Activated naive CD4-positive, alpha-beta T cell treated with anti-CD3 and anti-CD28 coated beads, Interleukin-2, amount 10 ng/mL, durations not matched to agents 7 days and 5 days (primary cell): ENCODE data around the gene CLTRN.

Source experiments
- CTCF ChIA-PET: fragments of 350-600 bp; sonication (Branson Sonifier 250); formaldehyde crosslinking; loops from one replicate; lab custom pipeline; 2021; ENCODE audit warnings: antibody characterized with exemption; lab: Charles Lee
- DNase-seq: peaks from one replicate; pipeline ENCODE4 v3.0.0-alpha.2; 2020
- H3K27ac Mint-ChIP-seq: one replicate; pipeline ENCODE4 v1.8.0; 2021; ENCODE audit warnings: mild to moderate bottlenecking, moderate library complexity, mixed read lengths
- H3K27me3 Mint-ChIP-seq: one replicate; pipeline ENCODE4 v1.8.0; 2021; ENCODE audit warnings: mild to moderate bottlenecking, mixed read lengths
- H3K36me3 Mint-ChIP-seq: one replicate; pipeline ENCODE4 v1.8.0; 2021; ENCODE audit warnings: mixed read lengths
- H3K4me1 Mint-ChIP-seq: one replicate; pipeline ENCODE4 v1.8.0; 2021; ENCODE audit warnings: mixed read lengths
- H3K4me3 Mint-ChIP-seq: one replicate; pipeline ENCODE4 v1.8.0; 2021; ENCODE audit warnings: mild to moderate bottlenecking, moderate library complexity, mixed read lengths
- H3K9me3 Mint-ChIP-seq: one replicate; pipeline ENCODE4 v1.8.0; 2021; ENCODE audit warnings: mixed read lengths

Gene CLTRN

DNA sequence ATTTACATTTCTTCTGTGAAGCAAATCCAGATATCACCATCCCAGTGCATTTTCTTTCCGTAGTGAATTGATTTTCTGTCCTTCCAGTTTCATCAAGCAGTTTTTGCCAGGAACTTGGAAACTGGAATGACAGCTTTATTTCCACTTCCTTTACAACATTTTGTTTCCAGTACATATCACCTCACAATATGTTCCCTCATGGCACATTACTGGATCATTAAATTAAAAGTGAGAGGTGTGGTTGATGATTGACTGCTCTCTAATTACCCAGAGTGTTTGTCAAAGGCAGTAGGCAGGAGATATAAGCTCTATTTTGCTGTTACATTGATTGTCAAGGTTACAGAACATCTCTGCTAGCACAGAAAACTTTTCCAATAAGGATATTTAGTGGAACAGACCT is 41.6 kb downstream of the CLTRN start:
- Mint-ChIP-seq H3K9me3 (peaks cover 2% of the 10 kb centered on the region), H3K27me3 (peaks cover 1% of the 10 kb centered on the region), H3K36me3 (no peaks in the 10 kb centered on the region)

DNA sequence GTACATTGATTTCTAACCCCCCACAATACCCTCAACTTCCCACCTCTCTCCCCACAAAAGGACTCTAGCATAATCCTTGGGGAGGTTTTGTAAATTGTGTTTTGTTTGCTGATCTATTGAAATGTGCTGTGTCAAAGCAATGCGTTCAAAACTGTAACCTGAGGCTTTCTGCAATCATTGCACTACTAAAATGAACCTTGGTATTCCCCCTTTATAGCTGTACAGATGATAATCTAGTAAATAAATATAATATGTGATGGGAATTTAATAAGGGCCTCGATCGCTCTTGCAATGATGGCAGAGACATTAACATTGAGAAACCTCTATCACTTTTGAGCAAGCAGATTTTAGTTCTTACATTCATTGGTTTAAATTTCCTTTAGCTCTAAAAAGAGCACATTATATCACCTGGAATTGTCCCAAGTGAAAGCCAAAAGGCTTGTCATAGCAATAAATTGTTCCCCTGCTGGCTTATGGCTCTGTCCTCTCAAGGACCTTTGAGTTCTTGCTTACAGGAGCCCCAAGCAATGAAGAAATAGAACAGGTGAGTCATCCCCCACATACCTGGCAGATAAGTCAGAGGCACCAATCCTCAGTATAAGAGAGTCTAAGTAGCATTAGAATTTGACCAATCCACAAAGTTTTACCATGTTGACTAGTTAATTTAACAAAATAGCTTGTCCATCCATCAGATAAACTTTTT is 45.4 kb downstream of the CLTRN start:
- no peaks in the 10 kb centered on the region for H3K9me3 Mint-ChIP-seq
- H3K27ac Mint-ChIP-seq = no peak overlapping the region
- H3K4me3 Mint-ChIP-seq = no peak overlapping the region
- DNase-seq = no peak
- CTCF ChIA-PET = no interaction called here
- H3K27me3 Mint-ChIP-seq = peaks cover 3% of the 10 kb centered on the region
- no peaks in the 10 kb centered on the region for H3K36me3 Mint-ChIP-seq
- H3K4me1 Mint-ChIP-seq = no peaks in the 10 kb centered on the region

More for the DNA sequence above, 41.6 kb downstream of the CLTRN start:
- Mint-ChIP-seq H3K27ac (no peak overlapping the region), H3K4me3 (no peak overlapping the region), H3K4me1 (no peaks in the 10 kb centered on the region)
- DNase-seq = no peak
- CTCF ChIA-PET = no interaction called here

DNA sequence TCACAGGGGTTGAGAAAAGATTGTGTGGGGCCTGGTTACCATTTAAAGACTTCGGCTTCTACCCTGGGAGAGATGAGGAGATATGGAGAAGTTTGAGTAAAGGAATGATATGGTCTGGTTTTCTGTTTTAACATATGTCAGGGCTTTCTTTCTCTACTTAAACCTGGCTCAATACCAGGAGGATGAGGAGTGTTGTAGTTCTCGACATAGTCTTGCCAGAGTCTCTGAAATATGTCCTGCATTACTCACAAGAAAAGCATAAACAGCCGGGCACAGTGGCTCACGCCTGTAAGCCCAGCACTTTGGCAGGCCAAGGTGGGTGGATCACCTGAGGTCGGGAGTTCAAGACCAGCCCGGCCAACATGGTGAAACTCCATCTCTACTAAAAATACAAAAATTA is 47.5 kb downstream of the CLTRN start:
- DNase-seq = no peak
- Mint-ChIP-seq H3K36me3 (no peaks in the 10 kb centered on the region), H3K4me3 (no peak overlapping the region), H3K9me3 (no peaks in the 10 kb centered on the region), H3K27me3 (peaks cover 3% of the 10 kb centered on the region), H3K4me1 (no peaks in the 10 kb centered on the region), H3K27ac (no peak overlapping the region)
- CTCF ChIA-PET = no interaction called here

DNA sequence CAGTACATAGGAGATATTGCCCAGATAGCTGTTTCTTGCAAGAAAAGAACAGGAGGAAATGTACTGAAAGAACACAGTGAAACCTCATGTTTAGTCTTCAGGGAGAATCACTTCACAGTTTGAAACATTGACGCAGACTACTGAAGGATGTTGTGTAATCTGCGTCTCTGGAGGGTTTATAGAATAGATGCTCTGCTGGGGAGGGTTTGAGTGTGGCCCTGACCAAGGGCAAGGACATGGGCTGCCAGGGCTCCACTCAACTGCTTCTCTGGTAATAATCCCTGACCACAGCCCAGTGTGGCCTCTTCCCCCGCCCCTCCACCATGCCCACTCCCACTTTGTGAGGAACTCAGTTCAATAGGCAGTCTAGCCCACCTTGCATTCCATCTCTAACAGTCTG is 48.1 kb downstream of the CLTRN start:
- Mint-ChIP-seq H3K36me3 (no peaks in the 10 kb centered on the region), H3K27ac (no peak overlapping the region), H3K4me3 (no peak overlapping the region), H3K27me3 (peaks cover 3% of the 10 kb centered on the region), H3K4me1 (no peaks in the 10 kb centered on the region), H3K9me3 (no peaks in the 10 kb centered on the region)
- DNase-seq = no peak
- CTCF ChIA-PET = no interaction called here

DNA sequence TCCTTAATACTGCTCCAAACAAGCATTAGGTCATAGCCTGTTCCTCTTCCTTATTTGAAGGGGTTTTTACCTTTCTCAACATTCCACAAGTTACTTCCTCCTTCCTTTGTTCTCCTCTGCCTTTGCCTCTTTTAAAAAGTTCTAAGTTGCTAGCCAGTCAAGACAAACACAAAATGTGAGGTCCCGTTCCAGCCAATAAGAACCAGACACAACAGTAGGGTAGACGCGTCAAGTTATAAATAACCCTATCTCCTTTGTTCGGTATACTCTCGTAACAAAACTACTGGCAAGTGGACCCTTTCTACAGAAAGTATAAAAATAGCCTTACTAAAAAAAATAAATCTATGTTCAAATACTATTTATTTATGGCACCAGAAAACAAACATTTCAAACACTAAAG is 57.5 kb downstream of the CLTRN start:
- Mint-ChIP-seq H3K27ac (no peak overlapping the region), H3K9me3 (no peaks in the 10 kb centered on the region), H3K4me3 (no peak overlapping the region), H3K27me3 (peaks cover 4% of the 10 kb centered on the region), H3K36me3 (no peaks in the 10 kb centered on the region), H3K4me1 (no peaks in the 10 kb centered on the region)
- CTCF ChIA-PET = no interaction called here
- no peak for DNase-seq

DNA sequence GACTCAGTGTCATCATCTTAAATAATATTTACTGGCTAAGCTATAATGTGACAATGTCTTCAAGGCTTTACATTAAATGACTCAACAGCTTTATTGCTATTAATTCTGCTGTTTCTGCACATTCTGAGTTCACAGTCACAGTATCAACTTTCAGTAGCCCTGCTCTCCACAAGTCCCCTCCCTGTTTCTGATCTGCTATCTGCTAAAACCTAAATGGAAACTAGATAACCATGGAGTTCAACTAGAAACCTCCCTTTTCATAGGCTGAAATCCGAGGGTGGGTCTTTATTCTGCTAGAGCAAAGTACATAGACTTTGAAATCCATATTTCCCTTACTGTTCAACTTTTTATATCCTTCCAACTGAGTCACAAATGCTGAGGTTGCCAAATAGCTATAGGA is 58.5 kb downstream of the CLTRN start:
- peaks cover 4% of the 10 kb centered on the region for H3K27me3 Mint-ChIP-seq
- CTCF ChIA-PET = no interaction called here

DNA sequence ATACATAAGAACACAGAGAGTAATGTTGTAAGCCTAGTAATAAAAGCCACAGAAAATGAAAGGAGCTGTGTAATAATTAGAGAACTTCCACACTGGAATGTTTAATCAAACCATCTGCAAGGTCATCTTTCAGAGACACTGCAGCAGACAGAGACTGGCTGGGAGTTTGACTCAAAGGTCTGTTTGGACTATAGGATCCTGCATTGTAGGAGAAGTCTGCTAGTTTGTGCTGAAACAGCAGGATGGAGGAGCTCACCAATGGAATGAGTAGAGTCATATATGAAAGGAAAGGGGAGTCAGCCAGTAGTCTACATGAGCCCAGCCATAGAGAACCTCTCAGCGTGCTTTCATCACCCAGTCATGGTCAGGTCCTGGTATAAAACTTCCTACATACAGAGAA is 59.4 kb downstream of the CLTRN start:
- Mint-ChIP-seq H3K4me1 (no peaks in the 10 kb centered on the region), H3K9me3 (no peaks in the 10 kb centered on the region), H3K27ac (no peak overlapping the region), H3K36me3 (no peaks in the 10 kb centered on the region), H3K27me3 (peaks cover 4% of the 10 kb centered on the region), H3K4me3 (no peak overlapping the region)
- no peak for DNase-seq
- CTCF ChIA-PET = no interaction called here

More for the DNA sequence above, 58.5 kb downstream of the CLTRN start:
- Mint-ChIP-seq H3K9me3 (no peaks in the 10 kb centered on the region), H3K36me3 (no peaks in the 10 kb centered on the region), H3K27ac (no peak overlapping the region), H3K4me1 (no peaks in the 10 kb centered on the region), H3K4me3 (no peak overlapping the region)
- DNase-seq = no peak

DNA sequence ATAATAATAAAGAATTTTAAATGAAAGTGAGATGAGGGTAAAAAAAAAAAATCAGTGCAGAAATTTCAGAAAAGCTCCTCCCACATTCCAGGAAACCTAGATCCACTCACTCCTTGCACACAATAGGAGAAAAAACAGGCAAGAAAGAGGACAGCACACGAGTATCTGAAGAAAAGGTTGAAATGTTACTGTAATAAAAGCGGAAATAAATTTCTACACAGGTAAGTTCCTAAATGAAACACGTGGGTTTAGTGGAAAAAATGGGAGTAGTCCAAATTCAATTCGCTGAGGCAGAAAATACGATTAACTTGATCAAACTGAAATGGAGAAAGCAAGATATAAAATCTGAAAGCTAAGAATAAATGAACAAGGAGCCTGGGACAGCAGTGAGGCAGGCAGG is 61.8 kb downstream of the CLTRN start:
- Mint-ChIP-seq H3K36me3 (no peaks in the 10 kb centered on the region), H3K9me3 (no peaks in the 10 kb centered on the region), H3K27ac (no peak overlapping the region), H3K4me1 (no peaks in the 10 kb centered on the region), H3K27me3 (peaks cover 4% of the 10 kb centered on the region), H3K4me3 (no peak overlapping the region)
- no peak for DNase-seq
- CTCF ChIA-PET = no interaction called here

DNA sequence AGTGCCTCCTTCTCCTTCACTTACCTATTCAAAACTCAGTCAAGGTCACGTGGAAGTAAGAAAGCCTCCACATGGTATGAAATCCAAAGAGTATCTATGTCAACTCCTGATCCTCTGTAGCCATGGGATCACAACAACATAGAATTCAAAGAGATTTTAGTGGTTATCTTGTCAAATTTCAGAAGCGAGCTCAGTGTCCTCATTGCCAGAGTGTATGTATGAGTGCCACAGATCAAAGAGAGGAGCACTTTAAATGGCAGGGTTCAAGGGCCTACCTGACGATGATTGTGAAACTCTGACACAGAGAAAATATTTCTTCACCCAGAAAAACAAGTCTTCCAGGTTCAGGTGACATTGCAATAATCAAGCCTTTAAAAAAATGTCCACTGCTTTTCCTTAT is 62.7 kb downstream of the CLTRN start:
- Mint-ChIP-seq H3K27me3 (peaks cover 4% of the 10 kb centered on the region), H3K36me3 (no peaks in the 10 kb centered on the region), H3K9me3 (no peaks in the 10 kb centered on the region), H3K4me1 (no peaks in the 10 kb centered on the region), H3K27ac (no peak overlapping the region), H3K4me3 (no peak overlapping the region)
- no peak for DNase-seq
- CTCF ChIA-PET = no interaction called here

DNA sequence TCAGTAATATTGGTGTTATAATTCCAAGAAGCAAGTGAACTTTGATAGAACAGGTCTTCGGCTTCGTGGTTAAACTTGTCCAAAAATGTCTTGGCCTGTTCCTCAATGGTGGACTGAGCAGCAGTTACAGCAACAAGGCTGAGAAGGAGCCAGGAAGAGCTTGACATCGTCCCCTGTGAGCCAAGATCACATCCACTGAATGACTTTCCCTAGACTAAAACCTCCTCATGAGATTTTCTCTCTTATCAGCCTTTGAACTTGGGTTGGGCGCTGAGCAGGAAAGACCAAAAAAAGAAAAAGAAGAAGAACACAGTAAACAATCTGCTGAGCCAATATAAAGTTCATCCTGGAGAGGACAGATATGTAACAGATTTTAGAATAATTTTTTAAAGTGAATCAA is 63.9 kb downstream of the CLTRN start, which contains the start of gene ACE2:
Gene ACE2 (minus strand): TSS at position 216 of the 400 bp plus-strand sequence. CDS start 49 bp downstream, at position 167.
- Mint-ChIP-seq H3K4me3 (no peak within 1 kb of the TSS), H3K36me3 (no peaks in the 10 kb centered on the region), H3K4me1 (no peaks in the 10 kb centered on the region), H3K27me3 (peaks cover 4% of the 10 kb centered on the region), H3K27ac (no peak within 1 kb of the TSS), H3K9me3 (no peaks in the 10 kb centered on the region)
- DNase-seq = no peak
- CTCF ChIA-PET = no interaction called here

DNA sequence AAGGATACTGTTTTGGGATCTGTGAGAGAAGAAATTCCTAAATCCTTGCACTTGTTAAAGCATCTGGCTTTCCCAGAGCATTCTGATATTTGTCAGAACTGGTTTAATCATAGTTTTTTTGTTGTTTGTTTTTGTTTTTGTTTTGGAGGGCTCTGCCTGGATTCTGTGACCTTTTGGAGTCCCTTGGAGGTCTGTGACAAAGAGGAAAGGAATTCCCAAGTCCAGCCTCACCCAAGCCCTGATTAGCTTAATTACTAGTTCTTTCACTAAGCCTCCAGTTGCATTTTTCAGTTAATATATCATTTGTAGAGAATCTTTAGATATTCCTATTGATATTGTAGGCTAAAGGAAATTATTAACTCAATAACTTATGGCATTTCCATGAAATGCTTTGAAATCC is 64.6 kb downstream of the CLTRN start:
- no peak for DNase-seq
- H3K9me3 Mint-ChIP-seq = no peaks in the 10 kb centered on the region
- no peaks in the 10 kb centered on the region for H3K27me3 Mint-ChIP-seq
- H3K4me3 Mint-ChIP-seq = no peak overlapping the region
- CTCF ChIA-PET = no interaction called here
- H3K4me1 Mint-ChIP-seq = no peaks in the 10 kb centered on the region
- H3K27ac Mint-ChIP-seq = no peak overlapping the region
- H3K36me3 Mint-ChIP-seq = no peaks in the 10 kb centered on the region

DNA sequence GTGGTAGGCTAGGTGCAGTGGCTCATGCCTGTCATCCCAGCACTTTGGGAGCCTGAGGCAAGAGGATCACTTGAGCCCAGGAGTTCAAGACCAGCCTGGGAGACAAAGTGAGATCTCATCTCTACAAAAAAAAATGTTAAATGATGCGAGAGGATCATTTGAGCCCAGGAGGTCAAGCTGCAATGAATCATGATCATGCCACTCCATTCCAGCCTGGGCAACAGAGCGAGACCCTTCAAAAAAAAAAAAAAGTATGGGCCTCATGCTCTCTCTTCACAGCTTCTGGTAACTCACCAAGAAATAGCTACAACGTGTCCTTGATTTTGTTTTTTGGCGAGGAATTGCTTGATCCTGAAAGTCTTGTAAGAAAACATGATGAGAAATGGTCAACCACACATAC is 65.1 kb downstream of the CLTRN start:
- no peak overlapping the region for H3K4me3 Mint-ChIP-seq
- H3K27me3 Mint-ChIP-seq = no peaks in the 10 kb centered on the region
- H3K27ac Mint-ChIP-seq = no peak overlapping the region
- no peak for DNase-seq
- no peaks in the 10 kb centered on the region for H3K9me3 Mint-ChIP-seq
- CTCF ChIA-PET = no interaction called here
- no peaks in the 10 kb centered on the region for H3K4me1 Mint-ChIP-seq
- no peaks in the 10 kb centered on the region for H3K36me3 Mint-ChIP-seq

DNA sequence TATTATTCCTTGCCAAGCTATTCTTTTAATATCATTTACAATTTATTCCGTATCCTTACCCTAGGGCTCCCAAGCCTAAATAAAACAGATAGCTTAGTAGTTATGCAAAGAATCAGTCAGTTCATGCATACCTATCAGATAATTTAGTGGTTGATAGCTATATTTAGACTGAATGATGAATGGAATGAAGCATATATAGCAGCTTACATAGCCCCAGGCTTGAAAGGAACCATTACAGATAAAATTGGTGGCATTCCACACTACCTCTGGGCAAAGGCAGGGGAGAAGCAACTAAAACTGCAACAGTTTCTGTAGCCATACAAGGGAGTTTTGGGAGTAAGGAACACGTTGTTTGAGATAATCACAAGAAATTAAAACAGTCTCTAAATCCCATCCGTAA is 66.6 kb downstream of the CLTRN start:
- H3K27me3 Mint-ChIP-seq = peaks cover 6% of the 10 kb centered on the region
- CTCF ChIA-PET = no interaction called here
- H3K27ac Mint-ChIP-seq = no peak overlapping the region
- H3K4me1 Mint-ChIP-seq = no peaks in the 10 kb centered on the region
- no peak for DNase-seq
- H3K36me3 Mint-ChIP-seq = no peaks in the 10 kb centered on the region
- no peaks in the 10 kb centered on the region for H3K9me3 Mint-ChIP-seq
- no peak overlapping the region for H3K4me3 Mint-ChIP-seq

DNA sequence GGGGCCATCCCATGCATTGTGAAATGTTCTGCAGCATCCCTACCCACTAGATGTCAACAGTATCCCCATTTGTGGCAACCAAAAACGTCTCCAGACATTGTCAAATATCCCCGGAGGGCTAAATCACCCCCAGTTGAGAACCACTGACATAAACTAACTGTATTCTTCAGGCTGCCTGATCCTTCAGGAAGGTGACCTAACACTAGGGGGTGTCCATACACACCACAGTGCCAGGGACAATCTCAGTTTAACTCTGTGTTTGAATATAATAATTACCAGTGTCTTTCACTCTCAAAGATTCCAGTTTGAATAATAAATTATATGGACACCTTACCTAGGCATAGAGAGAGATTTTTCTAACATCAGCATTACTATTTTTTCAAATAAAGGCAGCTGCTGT is 70.2 kb downstream of the CLTRN start:
- H3K9me3 Mint-ChIP-seq = no peaks in the 10 kb centered on the region
- peaks cover 9% of the 10 kb centered on the region for H3K27me3 Mint-ChIP-seq
- no peak overlapping the region for H3K27ac Mint-ChIP-seq
- no peak overlapping the region for H3K4me3 Mint-ChIP-seq
- DNase-seq = no peak
- CTCF ChIA-PET = no interaction called here
- no peaks in the 10 kb centered on the region for H3K36me3 Mint-ChIP-seq
- no peaks in the 10 kb centered on the region for H3K4me1 Mint-ChIP-seq

DNA sequence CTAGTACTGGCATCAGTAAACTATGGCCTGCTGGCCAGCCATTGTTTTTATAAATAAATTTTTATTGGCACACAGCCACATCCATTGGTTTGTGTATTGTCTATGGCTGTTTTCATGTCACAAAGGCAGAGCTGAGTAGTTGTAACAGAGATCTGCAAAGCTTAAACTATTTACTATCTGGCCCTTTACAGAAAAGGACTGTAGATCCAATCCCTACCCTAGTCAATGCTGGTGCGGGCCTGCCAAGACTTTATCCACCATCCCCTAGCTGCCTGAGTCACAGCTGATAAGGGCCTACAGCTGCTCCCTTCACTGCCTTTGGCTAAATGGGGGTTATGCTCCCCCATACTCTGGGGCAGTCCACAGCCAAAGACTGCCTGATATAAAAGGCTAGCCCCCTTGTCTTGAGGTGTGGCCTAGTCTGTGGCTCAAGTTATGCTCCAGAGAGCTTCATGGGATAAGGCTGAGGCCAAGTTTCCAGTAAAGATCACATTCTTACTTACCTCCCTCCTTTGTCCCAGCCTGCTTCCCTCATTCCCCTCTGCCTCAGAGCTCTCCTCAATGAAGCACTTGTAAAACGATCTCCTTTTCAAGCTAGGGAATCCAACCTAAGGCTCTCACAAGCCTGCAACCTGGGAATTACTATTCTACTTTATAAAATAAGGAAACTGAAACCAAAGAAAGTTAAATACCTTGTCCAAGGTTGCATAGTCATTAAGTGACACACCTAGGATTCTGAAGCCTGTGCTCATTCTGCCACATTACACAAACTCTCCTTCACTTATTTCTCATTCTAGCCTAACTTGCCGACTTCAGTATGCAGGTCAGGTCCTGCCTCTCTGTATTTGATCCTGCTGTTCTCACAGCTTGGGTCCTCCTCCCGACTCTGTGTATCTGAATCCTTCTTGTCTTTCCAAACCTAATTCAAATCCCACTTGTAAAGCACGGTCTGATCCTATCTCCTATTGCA is 84.5 kb downstream of the CLTRN start:
- no peak for DNase-seq
- Mint-ChIP-seq H3K4me1 (no peaks in the 10 kb centered on the region), H3K4me3 (no peak overlapping the region)

More for the DNA sequence above, 84.5 kb downstream of the CLTRN start:
- Mint-ChIP-seq H3K9me3 (no peaks in the 10 kb centered on the region), H3K27ac (no peak overlapping the region), H3K27me3 (peaks cover 3% of the 10 kb centered on the region), H3K36me3 (no peaks in the 10 kb centered on the region)
- CTCF ChIA-PET = no interaction called here
